Stomach (tissue), 9 donors: ENCODE data around the gene MTMR12. TPM values are rescaled to one million over a fixed set of nuclear protein-coding genes. Genes with fewer than 3 reads are reported as not detected.

Source experiments
- DNase-seq, 2 donors: peaks; one replicate each; pipeline versions ENCODE4 v3.0.0 to v3.0.0-alpha.2; 2013 to 2019
- H3K27ac ChIP-seq, 5 donors: fragments of 200-600 bp in 4 of 5; sonication (generic) in 4 of 5; one replicate each; pipeline ENCODE4 v1.5.1; 2013 to 2019; ENCODE audit warnings: mild to moderate bottlenecking in 1 of 5, moderate library complexity in 1 of 5
- H3K27me3 ChIP-seq, 3 donors: fragments of 200-600 bp; sonication (generic); one replicate each; pipeline ENCODE4 v1.5.1; 2017 to 2019; ENCODE audit warnings: mixed run types in 1 of 3
- H3K36me3 ChIP-seq, 4 donors: fragments of 200-600 bp; sonication (generic); 1 replicate in 3 of 4; 2 replicates in 1 of 4; pipeline ENCODE4 v1.5.1; 2016 to 2019
- H3K4me1 ChIP-seq, 4 donors: fragments of 200-600 bp; sonication (generic); one replicate each; pipeline ENCODE4 v1.5.1; 2016 to 2019
- H3K4me3 ChIP-seq, 4 donors: fragments of 200-600 bp; sonication (generic) in 3 of 4; one replicate each; pipeline ENCODE4 v1.5.1; 2016 to 2019; ENCODE audit warnings: mild to moderate bottlenecking in 1 of 4
- H3K9me3 ChIP-seq, 4 donors: fragments of 200-600 bp; sonication (generic); one replicate each; pipeline ENCODE4 v1.5.1; 2016 to 2019
- EP300 ChIP-seq: sonication (generic); formaldehyde crosslinking; IDR thresholded peaks from one replicate; pipeline ENCODE4 v1.6.1; 2017; ENCODE audit warnings: antibody characterized with exemption
- POLR2A ChIP-seq, 4 donors: fragments of 450-650 bp; IDR thresholded peaks; one replicate each; pipeline ENCODE4 v1.6.1; 2016; ENCODE audit warnings: antibody characterized with exemption in 4 of 4, control low read depth in 2 of 4, mild to moderate bottlenecking in 1 of 4, moderate library complexity in 1 of 4
- POLR2AphosphoS5 ChIP-seq, 3 donors: sonication (generic); formaldehyde crosslinking; IDR thresholded peaks; one replicate each; pipeline ENCODE4 v1.6.1; 2016; ENCODE audit warnings: antibody characterized with exemption in 3 of 3
- WGBS, 5 donors: extraction: QIAGEN DNeasy Blood & Tissue Kit in 3 of 5; methylation state at CpG; one replicate each; pipeline versions ENCODE4 v1.1.5 to v1.1.7; 2013 to 2018; 5-methylcytosine and 5-hydroxymethylcytosine counted together
- intact Hi-C: fragments of 100-400 bp; cut with DNase I; formaldehyde crosslinking; loops from one replicate; pipeline ENCODE4 v1.15.1; 2023; ENCODE audit warnings: low total_unique reads
- polyA plus RNA-seq, 3 donors: library from polyadenylated mRNA; stranded (reverse); fragments of 200-250 nt; gene quantifications; one replicate each; pipeline ENCODE4 v1.2.3, GENCODE V29; 2013
- total RNA-seq, 5 donors: library from RNA; depleted of rRNA; stranded (reverse); fragments of >200 nt; gene quantifications; one replicate each; pipeline versions ENCODE4 v1.1.0 to v1.2.3, GENCODE V29; 2014 to 2016
- TF ChIP-seq, protein P1 (sequence below), 7 experiments: fragments of 450-650 bp in 4 of 7; fragments of 200-600 bp in 3 of 7; sonication (generic) in 3 of 7; IDR thresholded peaks; one replicate each; pipeline ENCODE4 v1.5.1; 2016 to 2019; ENCODE audit warnings: antibody characterized with exemption in 7 of 7, control low read depth in 2 of 7, mild to moderate bottlenecking in 1 of 7
- donor health status: healthy with polysubstance abuse.
- donor health status: Bipolar disorder and iron deficiency.
- donor health status: healthy.

The MTMR12 gene
- total and polyA plus RNA-seq, 8 donors: 7.2 to 51.9 (median 38.8) TPM

DNA sequence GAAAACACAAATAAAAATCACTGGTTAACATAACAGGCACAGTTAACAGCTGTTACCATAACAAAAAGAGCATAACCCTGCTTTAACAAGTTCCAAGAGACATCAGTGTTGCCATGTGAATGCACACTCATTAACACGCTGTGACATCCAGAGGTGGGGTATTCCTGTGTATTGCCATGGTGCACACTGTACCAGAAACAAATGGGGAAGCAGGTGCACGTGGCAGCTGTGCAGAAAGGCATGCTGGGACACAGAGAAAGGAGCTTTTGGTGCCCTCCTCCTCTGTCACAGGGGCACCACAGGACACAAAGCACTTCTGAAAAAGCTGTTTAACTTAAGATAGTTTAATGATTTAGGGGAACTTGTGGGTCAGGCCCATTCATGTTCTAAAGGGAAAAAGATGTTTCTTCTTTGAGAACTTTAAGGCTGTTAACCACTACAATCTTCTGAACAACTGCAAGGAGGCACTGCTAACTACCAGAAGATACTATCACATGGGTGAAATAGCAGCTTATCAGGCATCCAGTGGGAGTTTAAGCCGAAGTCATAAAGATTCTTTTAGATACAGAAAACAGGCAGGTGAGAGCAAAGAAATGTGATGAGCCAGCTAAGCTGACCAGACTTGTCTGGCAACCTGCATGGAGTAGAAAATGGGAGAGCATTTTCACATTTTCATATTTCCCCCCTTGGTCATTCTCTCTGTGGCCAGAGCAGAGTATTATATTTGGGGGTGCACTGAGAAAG lies 82.2 kb downstream of the MTMR12 start:
- Histone ChIP-seq H3K9me3 (no peaks in the 10 kb centered on the region), H3K27me3 (no peaks in the 10 kb centered on the region), H3K4me3 (no peak overlapping the region), H3K4me1 (peaks cover 30 to 55% (median 42%) of the 10 kb centered on the region in 4 donors), H3K27ac (peak overlapping the region in 2 of 5 donors; percentile 13 to 36), H3K36me3 (peaks cover 11 to 41% (median 36%) of the 10 kb centered on the region in 4 donors)
- DNase-seq: peak in 1 of 2 donors; percentile 31
- 42 to 52% (median 50%) methylated on average over 3 of the region's 3 CpGs for WGBS, 5 donors
- no peak for TF ChIP-seq POLR2A (IDR thresholded peaks at IDR 0.05)
- TF ChIP-seq POLR2AphosphoS5 (IDR thresholded peaks at IDR 0.05): no peak
- no peak for TF ChIP-seq EP300
- TF ChIP-seq, protein P1, sequence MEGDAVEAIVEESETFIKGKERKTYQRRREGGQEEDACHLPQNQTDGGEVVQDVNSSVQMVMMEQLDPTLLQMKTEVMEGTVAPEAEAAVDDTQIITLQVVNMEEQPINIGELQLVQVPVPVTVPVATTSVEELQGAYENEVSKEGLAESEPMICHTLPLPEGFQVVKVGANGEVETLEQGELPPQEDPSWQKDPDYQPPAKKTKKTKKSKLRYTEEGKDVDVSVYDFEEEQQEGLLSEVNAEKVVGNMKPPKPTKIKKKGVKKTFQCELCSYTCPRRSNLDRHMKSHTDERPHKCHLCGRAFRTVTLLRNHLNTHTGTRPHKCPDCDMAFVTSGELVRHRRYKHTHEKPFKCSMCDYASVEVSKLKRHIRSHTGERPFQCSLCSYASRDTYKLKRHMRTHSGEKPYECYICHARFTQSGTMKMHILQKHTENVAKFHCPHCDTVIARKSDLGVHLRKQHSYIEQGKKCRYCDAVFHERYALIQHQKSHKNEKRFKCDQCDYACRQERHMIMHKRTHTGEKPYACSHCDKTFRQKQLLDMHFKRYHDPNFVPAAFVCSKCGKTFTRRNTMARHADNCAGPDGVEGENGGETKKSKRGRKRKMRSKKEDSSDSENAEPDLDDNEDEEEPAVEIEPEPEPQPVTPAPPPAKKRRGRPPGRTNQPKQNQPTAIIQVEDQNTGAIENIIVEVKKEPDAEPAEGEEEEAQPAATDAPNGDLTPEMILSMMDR (IDR thresholded peaks at IDR 0.05): no peak
- intact Hi-C loops: loop anchor here (10.0 kb wide), 1 partner anchor 94 kb away; no protein-coding TSS in a partner anchor

DNA sequence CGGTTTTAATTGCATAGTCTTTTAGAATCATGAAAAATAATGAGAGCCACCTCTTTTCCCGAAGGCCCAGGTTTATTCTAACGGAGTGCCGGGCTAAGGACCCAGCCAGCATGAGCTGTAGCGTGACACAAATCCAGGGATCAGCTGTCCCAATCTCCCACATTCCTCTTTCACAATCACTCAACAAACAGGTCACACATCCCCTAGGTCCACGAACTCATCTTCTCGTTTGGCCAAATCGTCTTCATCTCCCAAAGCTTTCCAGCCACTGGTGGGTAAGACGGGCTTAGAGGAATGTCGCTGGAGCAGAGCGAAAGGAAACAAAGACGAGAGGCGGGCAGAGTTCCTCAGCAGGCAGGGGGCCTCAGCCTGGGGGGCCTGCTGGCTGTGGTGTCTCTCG lies 83.2 kb downstream of the MTMR12 start:
- Histone ChIP-seq H3K4me1 (peaks cover 29 to 57% (median 39%) of the 10 kb centered on the region in 4 donors), H3K9me3 (no peaks in the 10 kb centered on the region), H3K4me3 (no peak overlapping the region), H3K27ac (peak overlapping the region in 1 of 5 donors; percentile 21), H3K27me3 (no peaks in the 10 kb centered on the region), H3K36me3 (peaks cover 11 to 31% (median 27%) of the 10 kb centered on the region in 4 donors)
- WGBS, 5 donors: 91 to 96% (median 95%) methylated on average over 14 of the region's 14 CpGs
- intact Hi-C loops: no loop called here
- DNase-seq: no peak
- TF ChIP-seq POLR2AphosphoS5 (IDR thresholded peaks at IDR 0.05): no peak
- no peak for TF ChIP-seq POLR2A (IDR thresholded peaks at IDR 0.05)
- TF ChIP-seq, protein P1 (IDR thresholded peaks at IDR 0.05): no peak
- no peak for TF ChIP-seq EP300

DNA sequence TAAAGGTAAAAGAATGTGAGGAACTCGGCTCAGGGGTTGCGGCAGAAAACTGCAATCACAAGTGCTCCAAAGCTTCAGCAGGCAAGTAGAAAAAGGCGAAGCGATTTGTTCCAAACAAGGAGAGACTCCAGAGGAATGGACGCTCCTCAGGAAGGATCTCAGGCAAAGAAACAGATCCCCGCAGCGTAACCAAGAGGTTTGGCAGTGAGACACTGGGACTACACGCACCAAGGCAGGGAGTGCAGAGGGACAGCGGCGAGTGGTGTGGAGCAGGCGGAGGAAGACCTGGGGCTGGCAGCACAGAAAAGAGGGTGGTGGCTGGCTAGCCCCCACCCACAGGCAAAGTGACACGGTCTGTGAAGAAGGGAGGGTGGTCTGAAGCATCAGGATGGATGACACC lies 83.9 kb downstream of the MTMR12 start:
- no peak for DNase-seq
- intact Hi-C loops: no loop called here
- Histone ChIP-seq H3K4me1 (peaks cover 21 to 57% (median 35%) of the 10 kb centered on the region in 4 donors), H3K27me3 (no peaks in the 10 kb centered on the region), H3K4me3 (no peak overlapping the region), H3K27ac (peak overlapping the region in 1 of 5 donors; percentile 21), H3K36me3 (peaks cover 11 to 25% (median 21%) of the 10 kb centered on the region in 4 donors), H3K9me3 (no peaks in the 10 kb centered on the region)
- WGBS, 5 donors: 89 to 95% (median 92%) methylated on average over 12 of the region's 12 CpGs
- TF ChIP-seq POLR2AphosphoS5 (IDR thresholded peaks at IDR 0.05) (no peak), POLR2A (IDR thresholded peaks at IDR 0.05) (no peak), EP300 (no peak)
- TF ChIP-seq, protein P1 (IDR thresholded peaks at IDR 0.05): no peak

DNA sequence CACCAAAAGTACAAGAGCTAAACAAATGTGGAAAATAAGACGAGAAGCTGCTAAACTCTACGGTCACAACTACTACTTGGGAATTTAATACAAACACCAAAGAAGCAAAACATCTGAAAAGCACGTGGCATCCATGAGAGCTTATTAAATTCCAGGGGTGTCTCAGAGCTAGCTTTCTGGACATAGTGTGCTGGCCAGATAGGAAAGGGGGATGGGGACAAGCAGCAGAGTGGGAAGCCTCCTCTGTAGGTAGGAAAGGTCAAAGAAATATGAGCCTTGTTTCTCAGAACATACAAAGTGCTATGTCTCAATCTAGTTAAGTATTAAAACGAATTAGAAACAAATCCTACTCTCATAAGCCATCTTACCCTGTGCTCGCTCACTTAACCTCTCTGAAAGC lies 87.3 kb downstream of the MTMR12 start:
- Histone ChIP-seq H3K27ac (peak overlapping the region in 4 of 5 donors; percentile 2 to 84 (median 62)), H3K27me3 (no peaks in the 10 kb centered on the region), H3K4me3 (no peak overlapping the region), H3K9me3 (no peaks in the 10 kb centered on the region), H3K4me1 (peaks cover 0 to 35% (median 11%) of the 10 kb centered on the region in 4 donors), H3K36me3 (peaks cover 11 to 23% (median 19%) of the 10 kb centered on the region in 4 donors)
- TF ChIP-seq EP300 (peak; percentile 69), POLR2AphosphoS5 (IDR thresholded peaks at IDR 0.05) (peak; percentile 35 to 87 (median 64)), POLR2A (IDR thresholded peaks at IDR 0.05) (no peak)
- TF ChIP-seq, protein P1 (IDR thresholded peaks at IDR 0.05): no peak
- no peak for DNase-seq
- WGBS, 5 donors: 59 to 64% (median 60%) methylated on average over 5 of the region's 5 CpGs
- intact Hi-C loops: no loop called here
